Fibroblast of villous mesenchyme (primary cell): ENCODE data around the gene FAIM2. TPM values are rescaled to one million over a fixed set of nuclear protein-coding genes. Genes with fewer than 3 reads are reported as not detected.
A peak's percentile ranks its signal among the peaks of the same experiment; 100 is the strongest.

Experiments
- DNase-seq: peaks from one replicate; pipeline ENCODE4 v3.0.0-alpha.2; 2010; ENCODE audit warnings: low read depth
- H3K4me3 ChIP-seq: 2 replicates; pipeline ENCODE4 v1.5.1; 2011; ENCODE audit warnings: low read depth, mild to moderate bottlenecking, low read length
- CTCF ChIP-seq: IDR thresholded peaks from 2 replicates; pipeline ENCODE4 v1.5.1; 2012; ENCODE audit warnings: low read depth, mild to moderate bottlenecking, low read length; ENCODE audit not compliant: insufficient read depth
- total RNA-seq: library from RNA; depleted of rRNA; stranded (reverse); fragments of >200 nt; gene quantifications from 2 replicates; pipeline ENCODE4 v1.2.3, GENCODE V29; 2012

Gene FAIM2
- total RNA-seq, 1 donor, result 3.0 TPM

- no peak for TF ChIP-seq CTCF
- no peak for DNase-seq
Measured at GRCh38 chr12:49939307-49939706, 35.6 kb upstream of the FAIM2 start.

GRCh38 chr12:49937639-49938300 is 34.1 kb upstream of the FAIM2 start:
- no peak for DNase-seq
- no peak overlapping the region for H3K4me3 ChIP-seq
- no peak for TF ChIP-seq CTCF

More at GRCh38 chr12:49939307-49939706, 35.6 kb upstream of the FAIM2 start:
- H3K4me3 ChIP-seq, result no peak overlapping the region

GRCh38 chr12:49936925-49937324 is 33.2 kb upstream of the FAIM2 start:
- no peak for TF ChIP-seq CTCF
- DNase-seq, result no peak

GRCh38 chr12:49934505-49934904 is 30.8 kb upstream of the FAIM2 start:
- H3K4me3 ChIP-seq, result no peak overlapping the region
- no peak for TF ChIP-seq CTCF
- DNase-seq, result peak; percentile 26

More at GRCh38 chr12:49936925-49937324, 33.2 kb upstream of the FAIM2 start:
- no peak overlapping the region for H3K4me3 ChIP-seq

GRCh38 chr12:49933796-49934195 is 30.1 kb upstream of the FAIM2 start:
- no peak for TF ChIP-seq CTCF
- DNase-seq, result peak; percentile 39
- no peak overlapping the region for H3K4me3 ChIP-seq

GRCh38 chr12:49932533-49933130 is 28.9 kb upstream of the FAIM2 start:
- no peak overlapping the region for H3K4me3 ChIP-seq
- TF ChIP-seq CTCF, result no peak
- DNase-seq, result no peak
